Activated B cell treated with CpG ODN at 0.5 μM for 24 hours (primary cell): ENCODE results near the gene COPZ1. TPM values are rescaled to one million over a fixed set of nuclear protein-coding genes. Genes with fewer than 3 reads are reported as not detected.

Experiments used
- ATAC-seq: fragments of 200-7000 bp; cut with Tn5 transposase; one replicate; pipeline ENCODE4 v1.10.0; 2021; ENCODE audit warnings: low read depth, mild to moderate bottlenecking, moderate library complexity
- CTCF ChIA-PET: fragments of 350-600 bp; sonication (Branson Sonifier 250); formaldehyde crosslinking; loops from one replicate; lab custom pipeline; 2021; ENCODE audit warnings: antibody characterized with exemption; lab: Charles Lee
- POLR2A ChIA-PET: fragments of 350-600 bp; sonication (Branson Sonifier 250); formaldehyde crosslinking; loops from one replicate; lab custom pipeline; 2021; ENCODE audit warnings: antibody characterized with exemption; lab: Charles Lee
- DNase-seq: peaks from one replicate; pipeline ENCODE4 v3.0.0; 2022
- H3K27ac Mint-ChIP-seq: one replicate; pipeline ENCODE4 v1.8.0; 2020; ENCODE audit warnings: mixed read lengths
- H3K27me3 Mint-ChIP-seq: one replicate; pipeline ENCODE4 v1.8.0; 2021; ENCODE audit warnings: mixed read lengths
- H3K36me3 Mint-ChIP-seq: one replicate; pipeline ENCODE4 v1.8.0; 2021; ENCODE audit warnings: low read depth, mixed read lengths
- H3K4me1 Mint-ChIP-seq: one replicate; pipeline ENCODE4 v1.8.0; 2021; ENCODE audit warnings: mixed read lengths
- H3K4me3 Mint-ChIP-seq: one replicate; pipeline ENCODE4 v1.8.0; 2020; ENCODE audit warnings: mild to moderate bottlenecking, mixed read lengths
- H3K9me3 Mint-ChIP-seq: one replicate; pipeline ENCODE4 v1.8.0; 2020; ENCODE audit warnings: mixed read lengths
- CTCF ChIP-seq: fragments of 200-600 bp; IDR thresholded peaks from one replicate; pipeline ENCODE4 v1.8.0; 2022; ENCODE audit warnings: antibody characterized with exemption, mild to moderate bottlenecking
- intact Hi-C: fragments of 100-400 bp; cut with micrococcal nuclease; formaldehyde crosslinking; loops from one replicate; pipeline ENCODE4 v1.15.1; 2024
- total RNA-seq: library from RNA; stranded (reverse); gene quantifications from 2 replicates; pipeline ENCODE4 v1.2.3, GENCODE V29; 2022

COPZ1 gene
- total RNA-seq, 1 donor from 2014 or later = 120 TPM

GRCh38 chr12:54285150-54286041, 39.5 kb upstream of the COPZ1 start:
- ChIA-PET POLR2A (interaction anchor here (1.2 to 2.6 kb wide), 4 partner anchors 12 to 40 kb away, joined by 4 to 13 read pairs (median 6); partner anchors contain the start of gene COPZ1), CTCF (interaction anchor here (1.0 to 1.9 kb wide), 4 partner anchors 39 to 114 kb away, joined by 3 to 8 read pairs (median 4); partner anchors contain the start of gene COPZ1)
- Mint-ChIP-seq H3K4me1 (peaks cover 73% of the 10 kb centered on the region), H3K4me3 (peak overlapping the region; percentile 7), H3K36me3 (peaks cover 9% of the 10 kb centered on the region), H3K27ac (no peak overlapping the region), H3K27me3 (no peaks in the 10 kb centered on the region), H3K9me3 (no peaks in the 10 kb centered on the region)
- no peak for DNase-seq
- no peak for TF ChIP-seq CTCF
- ATAC-seq = no peak
- intact Hi-C loops = loop anchor here (2.0 kb wide), 1 partner anchor 17 kb away; no protein-coding TSS in a partner anchor

- ATAC-seq = no peak
- ChIA-PET POLR2A (interaction anchor here (0.6 to 2.6 kb wide), 11 partner anchors 9 to 83 kb away, joined by 4 to 13 read pairs (median 4); partner anchors contain the start of gene COPZ1), CTCF (interaction anchor here (0.7 to 1.9 kb wide), 5 partner anchors 10 to 114 kb away, joined by 3 to 8 read pairs (median 4); partner anchors contain the start of gene COPZ1)
- Mint-ChIP-seq H3K27ac (no peak overlapping the region), H3K36me3 (peaks cover 12% of the 10 kb centered on the region), H3K4me1 (peaks cover 73% of the 10 kb centered on the region), H3K4me3 (no peak overlapping the region), H3K27me3 (no peaks in the 10 kb centered on the region), H3K9me3 (no peaks in the 10 kb centered on the region)
- intact Hi-C loops = loop anchor here (2.0 kb wide), 1 partner anchor 16 kb away; no protein-coding TSS in a partner anchor
- TF ChIP-seq CTCF = no peak
- DNase-seq = no peak
These were observed 38.6 kb upstream of the COPZ1 start for GRCh38 chr12:54286042-54287030.

- peaks cover 12% of the 10 kb centered on the region for H3K36me3 Mint-ChIP-seq
- intact Hi-C loops = loop anchor here (2.0 kb wide), 1 partner anchor 15 kb away; no protein-coding TSS in a partner anchor
- no peak for DNase-seq
- ATAC-seq = no peak
- POLR2A ChIA-PET = interaction anchor here (0.6 to 2.6 kb wide), 12 partner anchors 7 to 81 kb away, joined by 3 to 13 read pairs (median 6); partner anchors contain the start of genes CBX5, COPZ1 and HNRNPA1
- CTCF ChIA-PET = interaction anchor here (0.7 to 1.9 kb wide), 5 partner anchors 9 to 112 kb away, joined by 3 to 8 read pairs (median 4); partner anchors contain the start of gene COPZ1
- H3K9me3 Mint-ChIP-seq = no peaks in the 10 kb centered on the region
- H3K4me3 Mint-ChIP-seq = no peak overlapping the region
- peaks cover 63% of the 10 kb centered on the region for H3K4me1 Mint-ChIP-seq
- no peak overlapping the region for H3K27ac Mint-ChIP-seq
- H3K27me3 Mint-ChIP-seq = no peaks in the 10 kb centered on the region
- TF ChIP-seq CTCF = no peak
These were observed 37.4 kb upstream of the COPZ1 start for GRCh38 chr12:54287261-54288157.
